Calu3 (cell line): Measurements from ENCODE around the gene CTTNBP2. TPM values are rescaled to one million over a fixed set of nuclear protein-coding genes. Genes with fewer than 3 reads are reported as not detected.

ENCODE experiments used
- BruUV-seq: library from RNA; stranded (reverse); fragments of 400-500 nt; replicated peaks from 2 replicates; lab custom pipeline; 2021; lab: Mats Ljungman, UMichigan
- CTCF ChIA-PET: fragments of 300-600 bp; sonication (Branson Sonifier 250); formaldehyde crosslinking; loops from one replicate; lab custom pipeline; 2022; ENCODE audit warnings: antibody characterized with exemption; lab: Charles Lee
- DNase-seq: peaks from one replicate; pipeline ENCODE4 v3.0.0; 2022
- H3K27ac Mint-ChIP-seq: one replicate; pipeline ENCODE4 v1.8.0; 2022; ENCODE audit warnings: mixed read lengths; ENCODE audit not compliant: unreplicated experiment
- H3K27me3 Mint-ChIP-seq: one replicate; pipeline ENCODE4 v1.8.0; 2022; ENCODE audit warnings: mixed read lengths; ENCODE audit not compliant: unreplicated experiment
- H3K36me3 Mint-ChIP-seq: one replicate; pipeline ENCODE4 v1.8.0; 2022; ENCODE audit warnings: mild to moderate bottlenecking, moderate library complexity, mixed read lengths; ENCODE audit not compliant: insufficient read depth, unreplicated experiment
- H3K4me1 Mint-ChIP-seq: one replicate; pipeline ENCODE4 v1.8.0; 2022; ENCODE audit warnings: mild to moderate bottlenecking, low read depth, mixed read lengths; ENCODE audit not compliant: unreplicated experiment
- H3K4me3 Mint-ChIP-seq: one replicate; pipeline ENCODE4 v1.8.0; 2022; ENCODE audit warnings: mild to moderate bottlenecking, low read depth, moderate library complexity, mixed read lengths; ENCODE audit not compliant: unreplicated experiment
- H3K9me3 Mint-ChIP-seq: one replicate; pipeline ENCODE4 v1.8.0; 2022; ENCODE audit warnings: low read depth, mixed read lengths; ENCODE audit not compliant: unreplicated experiment
- CTCF ChIP-seq: fragments of 200-600 bp; IDR thresholded peaks from one replicate; pipeline ENCODE4 v1.8.0; 2022; ENCODE audit warnings: antibody characterized with exemption; ENCODE audit not compliant: unreplicated experiment
- intact Hi-C: fragments of 100-400 bp; cut with micrococcal nuclease; formaldehyde crosslinking; loops from one replicate; pipeline ENCODE4 v1.10.0; 2022; ENCODE audit not compliant: unreplicated experiment
- total RNA-seq: library from RNA; stranded (reverse); gene quantifications from 2 replicates; pipeline ENCODE4 v1.2.3, GENCODE V29; 2022

CTTNBP2 gene
- total RNA-seq, 1 experiment from 2014 or later: 2.3 TPM

- Mint-ChIP-seq H3K4me3 (no peak overlapping the region), H3K4me1 (no peaks in the 10 kb centered on the region), H3K36me3 (no peaks in the 10 kb centered on the region), H3K27ac (no peak overlapping the region), H3K27me3 (no peaks in the 10 kb centered on the region), H3K9me3 (no peaks in the 10 kb centered on the region)
- intact Hi-C loops: no loop called here
- TF ChIP-seq CTCF: no peak
- no peak for DNase-seq
- no TSS peak for BruUV-seq
- CTCF ChIA-PET: no interaction called here
These were observed 187.4 kb downstream of the CTTNBP2 start for GRCh38 chr7:117685795-117686194.

- TF ChIP-seq CTCF: no peak
- Mint-ChIP-seq H3K27me3 (no peaks in the 10 kb centered on the region), H3K4me3 (no peak overlapping the region), H3K4me1 (no peaks in the 10 kb centered on the region), H3K36me3 (no peaks in the 10 kb centered on the region), H3K27ac (no peak overlapping the region), H3K9me3 (no peaks in the 10 kb centered on the region)
- intact Hi-C loops: no loop called here
- CTCF ChIA-PET: no interaction called here
- no TSS peak for BruUV-seq
- DNase-seq: no peak
These were observed 189.6 kb downstream of the CTTNBP2 start for GRCh38 chr7:117683430-117684175.

GRCh38 chr7:117682681-117683385 lies 190.4 kb downstream of the CTTNBP2 start:
- no TSS peak for BruUV-seq
- CTCF ChIA-PET: no interaction called here
- no peak overlapping the region for H3K4me3 Mint-ChIP-seq
- H3K4me1 Mint-ChIP-seq: no peaks in the 10 kb centered on the region
- H3K36me3 Mint-ChIP-seq: no peaks in the 10 kb centered on the region
- TF ChIP-seq CTCF: no peak
- no peaks in the 10 kb centered on the region for H3K27me3 Mint-ChIP-seq
- DNase-seq: no peak
- intact Hi-C loops: no loop called here
- H3K27ac Mint-ChIP-seq: no peak overlapping the region
- H3K9me3 Mint-ChIP-seq: no peaks in the 10 kb centered on the region

GRCh38 chr7:117679120-117679519 lies 194.1 kb downstream of the CTTNBP2 start:
- intact Hi-C loops: loop anchor here (10.0 kb wide), 1 partner anchor 476 kb away; no protein-coding TSS in a partner anchor
- no peak for TF ChIP-seq CTCF
- no TSS peak for BruUV-seq
- no peak overlapping the region for H3K27ac Mint-ChIP-seq
- H3K4me3 Mint-ChIP-seq: no peak overlapping the region
- DNase-seq: no peak
- no peaks in the 10 kb centered on the region for H3K36me3 Mint-ChIP-seq
- H3K27me3 Mint-ChIP-seq: no peaks in the 10 kb centered on the region
- H3K9me3 Mint-ChIP-seq: no peaks in the 10 kb centered on the region
- CTCF ChIA-PET: no interaction called here
- no peaks in the 10 kb centered on the region for H3K4me1 Mint-ChIP-seq
